IMR-90 (cell line): Measurements from ENCODE around the gene LY6G6D. TPM values are rescaled to one million over a fixed set of nuclear protein-coding genes. Genes with fewer than 3 reads are reported as not detected.

Experiments used
- ATAC-seq: fragments of 200-7000 bp; cut with Tn5 transposase; 2 replicates; pipeline ENCODE4 v1.9.1; 2020; ENCODE audit warnings: low read depth, mild to moderate bottlenecking, moderate library complexity
- BruUV-seq: library from RNA; stranded (reverse); fragments of 400-500 nt; replicated peaks from 2 replicates; lab custom pipeline; 2021; lab: Mats Ljungman, UMichigan
- CTCF ChIA-PET: fragments of 300-600 bp; formaldehyde crosslinking; extraction: SDS; loops from one replicate; lab custom pipeline; 2021; ENCODE audit warnings: antibody characterized with exemption; lab: Yijun Ruan, JAX
- POLR2A ChIA-PET: fragments of 300-600 bp; sonication (Branson Sonifier 250); formaldehyde crosslinking; loops from one replicate; lab custom pipeline; 2022; ENCODE audit warnings: antibody characterized with exemption; ENCODE audit not compliant: unreplicated experiment; lab: Charles Lee
- DNase-seq: peaks from one replicate; pipeline ENCODE4 v3.0.0; 2013
- H2AFZ ChIP-seq: replicated peaks from 2 replicates; pipeline ENCODE3; 2013; ENCODE audit warnings: low read length, mild to moderate bottlenecking; ENCODE audit not compliant: poor library complexity
- H2AK5ac ChIP-seq: 2 replicates; pipeline ENCODE4 v1.6.1; 2013; ENCODE audit warnings: low read depth, low read length, inconsistent platforms
- H2AK9ac ChIP-seq: replicated peaks from 2 replicates; pipeline ENCODE3; 2013; ENCODE audit warnings: mild to moderate bottlenecking, low read depth, low read length, moderate library complexity; ENCODE audit not compliant: poor library complexity
- H2BK120ac ChIP-seq: 2 replicates; pipeline ENCODE4 v1.6.1; 2013; ENCODE audit warnings: low read depth, low read length, inconsistent platforms
- H2BK15ac ChIP-seq: 3 replicates; pipeline ENCODE4 v1.6.1; 2013; ENCODE audit warnings: low read depth, low read length, inconsistent platforms
- H2BK20ac ChIP-seq: 2 replicates; pipeline ENCODE4 v1.6.1; 2013; ENCODE audit warnings: low read depth, mild to moderate bottlenecking, inconsistent platforms, low read length, moderate library complexity
- H2BK5ac ChIP-seq: 2 replicates; pipeline ENCODE4 v1.6.1; 2013; ENCODE audit warnings: mild to moderate bottlenecking, low read depth, low read length, inconsistent platforms; ENCODE audit not compliant: poor library complexity, severe bottlenecking
- H3K14ac ChIP-seq: replicated peaks from 2 replicates; pipeline ENCODE4 v1.6.1; 2013; ENCODE audit warnings: low read depth, low read length, inconsistent platforms
- H3K18ac ChIP-seq: 2 replicates; pipeline ENCODE4 v1.6.1; 2013; ENCODE audit warnings: low read depth, low read length, control low read depth
- H3K23ac ChIP-seq: 2 replicates; pipeline ENCODE4 v1.6.1; 2013; ENCODE audit warnings: low read depth, low read length, inconsistent platforms
- H3K27ac ChIP-seq: 2 replicates; pipeline ENCODE4 v1.5.1; 2013; ENCODE audit warnings: mild to moderate bottlenecking, control low read depth, low read length; ENCODE audit not compliant: insufficient read depth
- H3K27me3 ChIP-seq: 2 replicates; pipeline ENCODE4 v1.6.1; 2013; ENCODE audit warnings: low read length; ENCODE audit not compliant: control insufficient read depth, insufficient read depth
- H3K36me3 ChIP-seq: 2 replicates; pipeline ENCODE4 v1.6.1; 2013; ENCODE audit warnings: low read length, mixed read lengths; ENCODE audit not compliant: control insufficient read depth, insufficient read depth
- H3K4ac ChIP-seq: 2 replicates; pipeline ENCODE4 v1.6.1; 2013; ENCODE audit warnings: low read depth, low read length, inconsistent platforms
- H3K4me1 ChIP-seq: 2 replicates; pipeline ENCODE4 v1.6.1; 2013; ENCODE audit warnings: low read length, mixed read lengths; ENCODE audit not compliant: control insufficient read depth, insufficient read depth
- H3K4me2 ChIP-seq: 2 replicates; pipeline ENCODE4 v1.6.1; 2013; ENCODE audit warnings: low read depth, mild to moderate bottlenecking, control low read depth, low read length, moderate library complexity
- H3K4me3 ChIP-seq: 2 replicates; pipeline ENCODE4 v1.5.1; 2013; ENCODE audit warnings: low read depth, mild to moderate bottlenecking, control low read depth, low read length, moderate library complexity; ENCODE audit not compliant: insufficient read depth
- H3K56ac ChIP-seq: 2 replicates; pipeline ENCODE4 v1.6.1; 2013; ENCODE audit warnings: low read length, inconsistent platforms; ENCODE audit not compliant: insufficient read depth; ENCODE audit errors: extremely low read depth
- H3K79me1 ChIP-seq, 2 experiments: 2 replicates each; pipeline ENCODE4 v1.6.1; 2013; ENCODE audit warnings: low read length in 2 of 2, inconsistent platforms in 1 of 2, low read depth in 1 of 2
- H3K9ac ChIP-seq: 2 replicates; pipeline ENCODE4 v1.6.1; 2013; ENCODE audit warnings: low read depth, low read length, control low read depth
- H3K9me1 ChIP-seq: 2 replicates; pipeline ENCODE4 v1.6.1; 2013; ENCODE audit warnings: low read length, inconsistent platforms; ENCODE audit not compliant: insufficient read depth
- H3K9me3 ChIP-seq: 2 replicates; pipeline ENCODE4 v1.6.1; 2013; ENCODE audit warnings: low read length; ENCODE audit not compliant: control insufficient read depth, insufficient read depth
- H4K20me1 ChIP-seq: 2 replicates; pipeline ENCODE4 v1.6.1; 2013; ENCODE audit warnings: low read length, inconsistent platforms; ENCODE audit not compliant: insufficient read depth
- H4K5ac ChIP-seq: 2 replicates; pipeline ENCODE4 v1.6.1; 2013; ENCODE audit warnings: mild to moderate bottlenecking, low read depth, low read length, control low read depth
- H4K8ac ChIP-seq, 2 experiments: 2 replicates each; pipeline ENCODE4 v1.6.1; 2013; ENCODE audit warnings: low read depth in 2 of 2, low read length in 2 of 2, control low read depth in 1 of 2, inconsistent platforms in 1 of 2
- H4K91ac ChIP-seq: 2 replicates; pipeline ENCODE4 v1.6.1; 2013; ENCODE audit warnings: low read depth, low read length, inconsistent platforms; ENCODE audit not compliant: insufficient read depth
- BHLHE40 ChIP-seq: fragments of 150-350 bp; IDR thresholded peaks from 2 replicates; pipeline ENCODE4 v1.6.1; 2016; ENCODE audit warnings: mild to moderate bottlenecking, low read depth, low read length
- CEBPB ChIP-seq: IDR thresholded peaks from 2 replicates; pipeline ENCODE4 v1.6.1; 2012; ENCODE audit warnings: low read depth, low read length, improper control_type of control experiment
- CHD1 ChIP-seq: IDR thresholded peaks from 2 replicates; pipeline ENCODE4 v1.6.1; 2012; ENCODE audit warnings: low read depth, low read length, improper control_type of control experiment
- FOS ChIP-seq: fragments of 150-350 bp; IDR thresholded peaks from 2 replicates; pipeline ENCODE4 v1.6.1; 2016; ENCODE audit warnings: low read depth, low read length
- MAFK ChIP-seq: IDR thresholded peaks from 2 replicates; pipeline ENCODE4 v1.6.1; 2012; ENCODE audit warnings: low read depth, low read length, improper control_type of control experiment
- MAZ ChIP-seq: IDR thresholded peaks from 2 replicates; pipeline ENCODE4 v1.6.1; 2012; ENCODE audit warnings: low read depth, mild to moderate bottlenecking, low read length, improper control_type of control experiment, moderate library complexity, borderline replicate concordance
- MXI1 ChIP-seq: IDR thresholded peaks from 2 replicates; pipeline ENCODE4 v1.6.1; 2012; ENCODE audit warnings: low read depth, mild to moderate bottlenecking, low read length, moderate library complexity, borderline replicate concordance
- NFE2L2 ChIP-seq: fragments of 150-350 bp; IDR thresholded peaks from 2 replicates; pipeline ENCODE4 v1.6.1; 2016; ENCODE audit warnings: low read depth, mild to moderate bottlenecking, low read length
- RAD21 ChIP-seq: IDR thresholded peaks from 2 replicates; pipeline ENCODE4 v1.6.1; 2012; ENCODE audit warnings: low read length, improper control_type of control experiment
- RCOR1 ChIP-seq: IDR thresholded peaks from 2 replicates; pipeline ENCODE4 v1.6.1; 2012; ENCODE audit warnings: mild to moderate bottlenecking, low read length, improper control_type of control experiment; ENCODE audit not compliant: insufficient replicate concordance
- RFX5 ChIP-seq: IDR thresholded peaks from 2 replicates; pipeline ENCODE4 v1.8.0; 2012; ENCODE audit warnings: low read depth, mild to moderate bottlenecking, low read length, moderate library complexity
- SMC3 ChIP-seq: fragments of 150-350 bp; IDR thresholded peaks from 2 replicates; pipeline ENCODE4 v1.6.1; 2016; ENCODE audit warnings: low read depth, mild to moderate bottlenecking, antibody characterized with exemption, low read length, moderate library complexity
- WGBS, 2 experiments: methylation state at CpG; one replicate each; pipeline versions ENCODE4 v1.1.5 to v1.1.7; 2013; ENCODE audit warnings: missing lambda C conversion rate in 2 of 2; ENCODE audit not compliant: insufficient read length in 1 of 2; ENCODE audit errors: extremely low coverage in 2 of 2; 5-methylcytosine and 5-hydroxymethylcytosine counted together
- dilution Hi-C: fragments of 300-500 bp; cut with HindIII; formaldehyde crosslinking; loops from one replicate; pipeline ENCODE4 v1.14.3; 2018; ENCODE audit warnings: low sequenced_read_pairs; ENCODE audit not compliant: unreplicated experiment
- in situ Hi-C: fragments of 300-500 bp; cut with MboI; formaldehyde crosslinking; loops from 3 replicates; pipeline ENCODE4 v1.14.3; 2019; ENCODE audit warnings: low sequenced_read_pairs, inconsistent platforms, mixed read lengths
- intact Hi-C: fragments of 100-400 bp; cut with micrococcal nuclease; formaldehyde crosslinking; loops from 2 replicates; pipeline ENCODE4 v1.10.0; 2022
- polyA plus RNA-seq, 3 experiments: library from polyadenylated mRNA; depleted of rRNA; stranded (reverse); fragments of >200 nt; gene quantifications; 2 replicates each; pipeline ENCODE4 v1.2.3, GENCODE V29; 2012; ENCODE audit warnings: low replicate concordance in 1 of 3
- total RNA-seq: library from RNA; depleted of rRNA; stranded (reverse); fragments of >200 nt; gene quantifications from 2 replicates; pipeline ENCODE4 v1.2.3, GENCODE V29; 2012
- TF ChIP-seq, protein P1 (sequence below): fragments of 150-350 bp; IDR thresholded peaks from 2 replicates; pipeline ENCODE4 v1.6.1; 2016; ENCODE audit warnings: low read depth, mild to moderate bottlenecking, low read length, moderate library complexity, borderline replicate concordance
- TF ChIP-seq, protein P2 (sequence below): conservative IDR thresholded peaks from 2 replicates; pipeline ENCODE4 v1.5.1; 2012; ENCODE audit warnings: mild to moderate bottlenecking, low read depth, low read length, improper control_type of control experiment

Gene LY6G6D
- total and polyA plus RNA-seq, 2 of the 4 experiments (the other 2 are of a cell fraction): not detected

DNA sequence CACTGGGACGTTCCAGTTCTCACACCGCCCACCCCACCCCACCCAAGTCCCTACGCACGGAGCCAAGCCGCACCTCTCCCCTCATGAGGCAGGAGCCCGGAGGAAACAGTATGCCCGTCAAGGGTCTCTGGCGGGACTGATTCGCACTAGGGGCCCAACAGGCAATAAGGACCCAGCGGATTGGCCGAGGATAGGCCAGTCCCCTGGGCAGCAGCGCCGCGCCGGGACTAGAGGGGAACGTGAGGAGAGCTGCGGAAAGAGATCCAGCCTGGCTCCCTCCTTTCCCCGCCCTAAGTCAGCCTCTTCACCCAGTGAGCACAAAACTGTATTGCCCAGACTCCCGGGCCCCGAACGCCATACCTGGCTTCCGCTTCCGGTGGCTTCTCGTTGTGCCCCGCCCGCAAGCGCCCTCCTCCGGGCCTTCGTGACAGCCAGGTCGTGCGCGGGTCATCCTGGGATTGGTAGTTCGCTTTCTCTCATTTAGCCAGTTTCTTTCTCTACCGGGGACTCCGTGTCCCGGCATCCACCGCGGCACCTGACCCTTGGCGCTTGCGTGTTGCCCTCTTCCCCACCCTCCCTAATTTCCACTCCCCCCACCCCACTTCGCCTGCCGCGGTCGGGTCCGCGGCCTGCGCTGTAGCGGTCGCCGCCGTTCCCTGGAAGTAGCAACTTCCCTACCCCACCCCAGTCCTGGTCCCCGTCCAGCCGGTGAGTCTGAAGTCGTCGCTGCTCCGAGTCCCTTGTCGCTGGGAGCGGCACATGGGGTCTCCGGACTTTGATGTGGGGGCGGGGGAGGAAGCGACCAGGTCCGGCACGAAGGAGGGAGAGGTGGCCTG, 49.4 kb upstream of the LY6G6D start, which contains the start of gene CSNK2B:
TSS of gene CSNK2B (plus strand) at position 580 of the 836 bp plus-strand sequence. CDS start 752 bp downstream, outside the sequence.
- H2BK15ac ChIP-seq: peak within 1 kb of the TSS; percentile 10; the same call in 1 of the 3 replicates
- H2BK120ac ChIP-seq: peak within 1 kb of the TSS; percentile 69
- H3K18ac ChIP-seq: peak within 1 kb of the TSS; percentile 76
- H2AK5ac ChIP-seq: peak within 1 kb of the TSS; percentile 96
- peak within 1 kb of the TSS; percentile 93 for H3K14ac ChIP-seq
- ChIA-PET CTCF (no interaction called here), POLR2A (no interaction called here)
- H2AK9ac ChIP-seq: peak within 1 kb of the TSS; percentile 99
- dilution Hi-C loops: no loop called here
- H2AFZ ChIP-seq: peak within 1 kb of the TSS; percentile 90
- peak within 1 kb of the TSS; percentile 97 for H3K27ac ChIP-seq
- DNase-seq (peak; percentile 96), ATAC-seq (peak; percentile 80)
- peak within 1 kb of the TSS; percentile 93 for H3K4me2 ChIP-seq
- H3K4me3 ChIP-seq: peak within 1 kb of the TSS; percentile 95
- H3K9me1 ChIP-seq: peaks cover 6% of the 10 kb centered on the region; the same call in 1 of the 2 replicates
- peaks cover 38% of the 10 kb centered on the region for H3K36me3 ChIP-seq
- peak within 1 kb of the TSS; percentile 93 for H3K23ac ChIP-seq
- H3K27me3 ChIP-seq: no peaks in the 10 kb centered on the region
- intact Hi-C loops: loop anchor here (2.0 kb wide), 1 partner anchor 119 kb away; the partner anchor contains the start of genes ATP6V1G2 and NFKBIL1
- peak within 1 kb of the TSS; percentile 70 to 98 for H4K8ac ChIP-seq
- BruUV-seq: no TSS peak
- no peaks in the 10 kb centered on the region for H3K9me3 ChIP-seq
- peak within 1 kb of the TSS; percentile 83 for H4K5ac ChIP-seq
- peaks cover 16 to 86% of the 10 kb centered on the region in 2 experiments for H3K79me1 ChIP-seq
- H3K9ac ChIP-seq: peak within 1 kb of the TSS; percentile 94
- H3K56ac ChIP-seq: peak within 1 kb of the TSS; percentile 86
- peaks cover 16% of the 10 kb centered on the region for H3K4me1 ChIP-seq
- peak within 1 kb of the TSS; percentile 92 for H2BK5ac ChIP-seq
- peak within 1 kb of the TSS; percentile 91 for H4K91ac ChIP-seq
- in situ Hi-C loops: no loop called here
- H4K20me1 ChIP-seq: peaks cover 5% of the 10 kb centered on the region
- H2BK20ac ChIP-seq: no peak within 1 kb of the TSS
- 3% methylated on average over 17 of the region's 63 CpGs; no CpG with 5 or more reads in 1 of the 2 experiments for WGBS, 2 experiments
- peak within 1 kb of the TSS; percentile 96 for H3K4ac ChIP-seq
- TF ChIP-seq CEBPB (no peak), CHD1 (no peak), MXI1 (0 out of 2 replicates have a peak, but pooled peaks have one; percentile 8), BHLHE40 (peak; percentile 19; the same call in 1 of the 2 replicates), RCOR1 (no peak), RFX5 (no peak), SMC3 (no peak), RAD21 (no peak), MAZ (peak; percentile 63), MAFK (no peak), NFE2L2 (no peak), FOS (no peak)
- TF ChIP-seq, protein P1, sequence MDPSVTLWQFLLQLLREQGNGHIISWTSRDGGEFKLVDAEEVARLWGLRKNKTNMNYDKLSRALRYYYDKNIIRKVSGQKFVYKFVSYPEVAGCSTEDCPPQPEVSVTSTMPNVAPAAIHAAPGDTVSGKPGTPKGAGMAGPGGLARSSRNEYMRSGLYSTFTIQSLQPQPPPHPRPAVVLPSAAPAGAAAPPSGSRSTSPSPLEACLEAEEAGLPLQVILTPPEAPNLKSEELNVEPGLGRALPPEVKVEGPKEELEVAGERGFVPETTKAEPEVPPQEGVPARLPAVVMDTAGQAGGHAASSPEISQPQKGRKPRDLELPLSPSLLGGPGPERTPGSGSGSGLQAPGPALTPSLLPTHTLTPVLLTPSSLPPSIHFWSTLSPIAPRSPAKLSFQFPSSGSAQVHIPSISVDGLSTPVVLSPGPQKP: no peak
- TF ChIP-seq, protein P2, sequence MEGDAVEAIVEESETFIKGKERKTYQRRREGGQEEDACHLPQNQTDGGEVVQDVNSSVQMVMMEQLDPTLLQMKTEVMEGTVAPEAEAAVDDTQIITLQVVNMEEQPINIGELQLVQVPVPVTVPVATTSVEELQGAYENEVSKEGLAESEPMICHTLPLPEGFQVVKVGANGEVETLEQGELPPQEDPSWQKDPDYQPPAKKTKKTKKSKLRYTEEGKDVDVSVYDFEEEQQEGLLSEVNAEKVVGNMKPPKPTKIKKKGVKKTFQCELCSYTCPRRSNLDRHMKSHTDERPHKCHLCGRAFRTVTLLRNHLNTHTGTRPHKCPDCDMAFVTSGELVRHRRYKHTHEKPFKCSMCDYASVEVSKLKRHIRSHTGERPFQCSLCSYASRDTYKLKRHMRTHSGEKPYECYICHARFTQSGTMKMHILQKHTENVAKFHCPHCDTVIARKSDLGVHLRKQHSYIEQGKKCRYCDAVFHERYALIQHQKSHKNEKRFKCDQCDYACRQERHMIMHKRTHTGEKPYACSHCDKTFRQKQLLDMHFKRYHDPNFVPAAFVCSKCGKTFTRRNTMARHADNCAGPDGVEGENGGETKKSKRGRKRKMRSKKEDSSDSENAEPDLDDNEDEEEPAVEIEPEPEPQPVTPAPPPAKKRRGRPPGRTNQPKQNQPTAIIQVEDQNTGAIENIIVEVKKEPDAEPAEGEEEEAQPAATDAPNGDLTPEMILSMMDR: no peak
